ENCODE results near the gene CRMP1. TPM values are rescaled to one million over a fixed set of nuclear protein-coding genes. Genes with fewer than 3 reads are reported as not detected.
A peak's percentile ranks its signal among the peaks of the same experiment; 100 is the strongest.
"Not testable (repeated sequence)": the region's sequence is repeated elsewhere in the genome, so short reads cannot be mapped to it uniquely, and the experiment has no call there.

Gene CRMP1
- total RNA-seq, 2 donors from 2014 or later = 1.8 TPM; not detected in 1

DNA sequence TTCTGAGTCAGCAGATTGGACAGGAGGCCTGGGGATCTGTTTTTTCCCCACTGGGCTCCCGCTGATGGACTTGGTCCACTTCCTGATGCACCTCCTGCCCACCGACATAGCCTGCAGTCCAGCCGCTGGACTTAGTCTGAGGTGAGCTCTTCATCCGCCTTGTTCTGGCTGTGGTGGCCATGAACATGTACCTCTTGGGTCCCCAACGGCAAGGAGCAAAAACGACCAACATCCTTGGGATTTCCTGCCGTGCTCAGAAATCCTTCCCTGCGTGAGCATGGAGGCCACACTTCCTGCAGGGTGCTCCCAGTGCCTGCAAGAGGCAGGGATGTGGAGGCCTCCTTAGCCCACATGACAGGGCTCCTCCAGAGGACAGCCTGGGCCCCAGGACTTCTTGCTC lies 76.8 kb downstream of the CRMP1 start:
- Histone ChIP-seq H3K36me3 (peaks cover 50% of the 10 kb centered on the region), H3K27ac (no peak overlapping the region), H3K4me1 (ENCODE audit: control insufficient read depth in 1 of 2, low read depth in 2 of 2) (no peaks in the 10 kb centered on the region), H3K4me3 (no peak overlapping the region), H3K9me3 (no peaks in the 10 kb centered on the region), H3K27me3 (replicated peaks; ENCODE audit: insufficient read depth) (no peaks in the 10 kb centered on the region)
- ATAC-seq (ENCODE audit: insufficient number of reproducible peaks, low FRiP score, low read depth) (no peak), DNase-seq (ENCODE audit: low spot score) (no peak)
- TF ChIP-seq, protein P1, sequence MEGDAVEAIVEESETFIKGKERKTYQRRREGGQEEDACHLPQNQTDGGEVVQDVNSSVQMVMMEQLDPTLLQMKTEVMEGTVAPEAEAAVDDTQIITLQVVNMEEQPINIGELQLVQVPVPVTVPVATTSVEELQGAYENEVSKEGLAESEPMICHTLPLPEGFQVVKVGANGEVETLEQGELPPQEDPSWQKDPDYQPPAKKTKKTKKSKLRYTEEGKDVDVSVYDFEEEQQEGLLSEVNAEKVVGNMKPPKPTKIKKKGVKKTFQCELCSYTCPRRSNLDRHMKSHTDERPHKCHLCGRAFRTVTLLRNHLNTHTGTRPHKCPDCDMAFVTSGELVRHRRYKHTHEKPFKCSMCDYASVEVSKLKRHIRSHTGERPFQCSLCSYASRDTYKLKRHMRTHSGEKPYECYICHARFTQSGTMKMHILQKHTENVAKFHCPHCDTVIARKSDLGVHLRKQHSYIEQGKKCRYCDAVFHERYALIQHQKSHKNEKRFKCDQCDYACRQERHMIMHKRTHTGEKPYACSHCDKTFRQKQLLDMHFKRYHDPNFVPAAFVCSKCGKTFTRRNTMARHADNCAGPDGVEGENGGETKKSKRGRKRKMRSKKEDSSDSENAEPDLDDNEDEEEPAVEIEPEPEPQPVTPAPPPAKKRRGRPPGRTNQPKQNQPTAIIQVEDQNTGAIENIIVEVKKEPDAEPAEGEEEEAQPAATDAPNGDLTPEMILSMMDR (IDR thresholded peaks at IDR 0.05) = no peak

DNA sequence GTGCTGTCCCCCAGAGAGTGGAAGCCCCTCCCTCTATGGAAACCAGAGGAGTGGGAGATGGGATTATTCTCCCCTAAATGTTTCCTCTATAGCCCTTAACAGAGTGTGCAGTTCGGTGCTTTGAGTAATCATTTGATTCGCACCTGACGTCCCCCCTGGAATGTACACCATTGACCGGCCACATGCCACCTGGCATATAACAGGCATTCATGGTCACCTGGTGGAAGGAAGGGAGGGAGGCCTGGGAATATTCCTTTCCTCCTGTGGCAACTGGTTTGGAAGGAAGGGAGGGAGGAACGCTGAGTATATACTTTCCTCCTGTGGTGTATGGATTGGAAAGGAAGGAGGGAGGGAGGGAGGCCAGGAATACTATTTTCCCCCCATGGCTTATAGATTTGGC lies 77.2 kb downstream of the CRMP1 start:
- no peaks in the 10 kb centered on the region for H3K4me1 ChIP-seq (ENCODE audit: control insufficient read depth in 1 of 2, low read depth in 2 of 2)
- peaks cover 50% of the 10 kb centered on the region for H3K36me3 ChIP-seq
- no peak overlapping the region for H3K27ac ChIP-seq
- no peak for ATAC-seq (ENCODE audit: insufficient number of reproducible peaks, low FRiP score, low read depth)
- no peaks in the 10 kb centered on the region for H3K27me3 ChIP-seq (replicated peaks; ENCODE audit: insufficient read depth)
- H3K4me3 ChIP-seq = no peak overlapping the region
- TF ChIP-seq, protein P1 (IDR thresholded peaks at IDR 0.05) = no peak
- no peak for DNase-seq (ENCODE audit: low spot score)
- H3K9me3 ChIP-seq = no peaks in the 10 kb centered on the region

DNA sequence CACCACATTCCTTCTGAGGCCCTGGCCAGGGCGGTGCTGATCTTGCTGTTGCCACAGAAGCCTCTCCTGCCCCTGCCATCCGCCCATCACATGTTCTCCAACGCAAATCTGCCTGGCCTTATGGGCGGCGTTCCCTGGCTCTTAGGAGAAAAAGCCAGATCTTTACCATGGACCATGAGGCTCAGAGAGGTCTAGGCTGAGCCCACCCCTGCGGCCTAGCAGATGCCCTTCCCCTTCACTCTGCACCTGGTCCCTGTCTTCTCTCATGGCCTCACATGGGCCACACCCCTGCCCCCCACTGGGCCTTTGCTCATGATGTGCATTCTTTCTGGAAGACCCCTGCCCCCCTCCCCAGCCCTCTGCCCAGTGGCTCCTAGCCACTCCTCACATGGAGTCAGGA lies 78.5 kb downstream of the CRMP1 start:
- Histone ChIP-seq H3K27ac (no peak overlapping the region), H3K36me3 (peaks cover 53% of the 10 kb centered on the region), H3K4me3 (no peak overlapping the region), H3K27me3 (replicated peaks; ENCODE audit: insufficient read depth) (no peaks in the 10 kb centered on the region), H3K4me1 (ENCODE audit: control insufficient read depth in 1 of 2, low read depth in 2 of 2) (no peaks in the 10 kb centered on the region), H3K9me3 (no peaks in the 10 kb centered on the region)
- no peak for ATAC-seq (ENCODE audit: insufficient number of reproducible peaks, low FRiP score, low read depth)
- DNase-seq (ENCODE audit: low spot score) = no peak
- TF ChIP-seq, protein P1 (IDR thresholded peaks at IDR 0.05) = no peak

DNA sequence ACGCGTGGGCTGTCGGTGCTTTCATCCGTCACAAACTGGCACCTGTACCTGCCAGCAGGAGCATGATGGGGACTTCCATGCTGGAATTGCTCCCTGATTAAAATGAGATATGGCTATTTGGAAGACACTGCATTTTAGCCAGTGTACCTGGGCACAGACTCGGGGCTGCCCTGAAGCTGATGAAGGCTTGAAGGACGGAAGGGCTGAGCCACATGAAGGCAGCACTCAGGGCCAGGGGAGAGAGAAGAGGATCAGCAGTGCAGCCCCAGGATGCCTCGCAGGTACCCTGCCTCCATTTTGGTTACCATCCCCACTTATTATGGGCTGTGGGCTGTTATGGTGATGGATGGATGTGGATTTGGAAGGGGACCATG lies 79.0 kb downstream of the CRMP1 start:
- Histone ChIP-seq H3K27ac (no peak overlapping the region), H3K4me1 (ENCODE audit: control insufficient read depth in 1 of 2, low read depth in 2 of 2) (no peaks in the 10 kb centered on the region), H3K27me3 (replicated peaks; ENCODE audit: insufficient read depth) (no peaks in the 10 kb centered on the region), H3K9me3 (no peaks in the 10 kb centered on the region), H3K36me3 (peaks cover 50% of the 10 kb centered on the region), H3K4me3 (no peak overlapping the region)
- ATAC-seq (ENCODE audit: insufficient number of reproducible peaks, low FRiP score, low read depth) (no peak), DNase-seq (ENCODE audit: low spot score) (no peak)
- TF ChIP-seq, protein P1 (IDR thresholded peaks at IDR 0.05) = no peak

DNA sequence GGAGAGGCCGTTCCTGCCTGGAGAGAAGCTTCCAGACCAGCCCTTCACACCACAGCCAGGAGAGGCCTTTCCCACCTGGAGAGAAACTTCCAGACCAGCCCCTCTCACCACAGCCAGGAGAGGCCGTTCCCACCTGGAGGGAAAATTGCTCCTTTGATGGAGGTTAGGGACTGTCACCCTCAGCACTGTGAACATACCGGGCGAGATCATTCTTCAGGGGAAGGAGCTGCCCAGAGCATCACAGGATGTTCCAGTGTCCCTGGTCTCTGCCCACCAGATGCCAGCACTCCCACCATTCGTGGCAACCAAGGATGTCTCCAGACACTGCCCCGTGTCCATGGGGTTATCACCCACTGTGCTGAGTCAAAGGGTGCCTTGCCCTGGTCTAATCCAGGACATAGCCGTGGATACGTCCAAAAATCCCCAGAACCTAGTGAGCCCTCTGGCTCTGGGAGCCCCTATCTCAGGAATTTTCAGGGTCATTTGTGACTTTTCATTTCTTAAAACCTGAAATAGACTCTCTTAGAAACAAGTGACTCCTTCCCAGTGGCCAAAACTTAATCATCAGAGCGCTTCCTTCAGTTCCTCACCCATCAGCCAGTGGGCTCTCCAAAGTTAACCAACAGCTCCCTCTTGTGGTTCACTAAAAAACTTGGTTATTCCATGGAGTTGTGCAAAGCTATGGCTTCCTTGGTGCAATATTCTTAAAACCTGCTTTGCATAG lies 80.2 kb downstream of the CRMP1 start:
- H3K27ac ChIP-seq = no peak overlapping the region
- no peak overlapping the region for H3K4me3 ChIP-seq
- TF ChIP-seq, protein P1 (IDR thresholded peaks at IDR 0.05) = peak; percentile 68
- H3K27me3 ChIP-seq (replicated peaks; ENCODE audit: insufficient read depth) = no peaks in the 10 kb centered on the region
- peak; percentile 64 for ATAC-seq (ENCODE audit: insufficient number of reproducible peaks, low FRiP score, low read depth)
- no peak for DNase-seq (ENCODE audit: low spot score)
- no peaks in the 10 kb centered on the region for H3K4me1 ChIP-seq (ENCODE audit: control insufficient read depth in 1 of 2, low read depth in 2 of 2)
- H3K36me3 ChIP-seq = peaks cover 48% of the 10 kb centered on the region
- no peaks in the 10 kb centered on the region for H3K9me3 ChIP-seq

DNA sequence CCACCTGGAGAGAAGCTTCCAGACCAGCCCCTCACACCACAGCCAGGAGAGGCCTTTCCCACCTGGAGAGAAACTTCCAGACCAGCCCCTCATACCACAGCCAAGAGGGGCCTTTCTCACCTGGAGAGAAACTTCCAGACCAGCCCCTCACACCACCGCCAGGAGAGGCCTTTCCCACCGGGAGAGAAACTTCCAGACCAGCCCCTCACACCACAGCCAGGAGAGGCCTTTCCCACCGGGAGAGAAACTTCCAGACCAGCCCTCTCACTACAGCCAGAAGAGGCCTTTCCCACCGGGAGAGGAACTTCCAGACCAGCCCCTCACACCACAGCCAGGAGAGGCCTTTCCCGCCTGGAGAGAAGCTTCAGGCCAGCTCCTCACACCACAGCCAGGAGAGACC lies 80.8 kb downstream of the CRMP1 start:
- H3K27me3 ChIP-seq (replicated peaks; ENCODE audit: insufficient read depth); DNase-seq (ENCODE audit: low spot score); ATAC-seq (ENCODE audit: insufficient number of reproducible peaks, low FRiP score, low read depth); H3K27ac ChIP-seq; H3K9me3 ChIP-seq; H3K4me3 ChIP-seq; H3K4me1 ChIP-seq (ENCODE audit: control insufficient read depth in 1 of 2, low read depth in 2 of 2): not testable (repeated sequence)
- H3K36me3 ChIP-seq = peaks cover 48% of the 10 kb centered on the region

All from thoracic aorta (tissue), 2 donors.